Measurements from ENCODE around the gene LAMTOR5. TPM values are rescaled to one million over a fixed set of nuclear protein-coding genes. Genes with fewer than 3 reads are reported as not detected.

Gene LAMTOR5
- total RNA-seq, 2 experiments from 2014 or later, result 105 to 108 TPM

GRCh38 chr1:110430366-110430765 lies 22.9 kb upstream of the LAMTOR5 start:
- no peaks in the 10 kb centered on the region for H3K4me1 ChIP-seq (ENCODE audit: insufficient read depth, low read length)
- ChIA-PET CTCF (interaction anchor here (1.0 kb wide), 1 partner anchor 66 kb away, joined by 3 read pairs; no protein-coding TSS in a partner anchor), POLR2A (no interaction called here)
- H3K9me3 ChIP-seq (ENCODE audit: control insufficient read depth in 1 of 2, insufficient read depth in 1 of 2, low read length in 2 of 2), result no peaks in the 10 kb centered on the region
- no peaks in the 10 kb centered on the region for H3K36me3 Mint-ChIP-seq (ENCODE audit: low read depth)
- H3K4me3 ChIP-seq (ENCODE audit: low read length), result no peak overlapping the region
- ATAC-seq (ENCODE audit: poor library complexity) (no peak), DNase-seq (no peak)
- no peak overlapping the region for H3K27ac Mint-ChIP-seq
- H3K27me3 ChIP-seq (ENCODE audit: control insufficient read depth in 1 of 2, insufficient read depth in 2 of 2, low read length in 2 of 2), result peaks cover 0 to 3% of the 10 kb centered on the region in 2 experiments
- peaks cover 38% of the 10 kb centered on the region for H3K27me3 Mint-ChIP-seq
- no peak overlapping the region for H3K4me3 Mint-ChIP-seq
- intact Hi-C loops (cut with DNase I, micrococcal nuclease), result no loop called here
- no peaks in the 10 kb centered on the region for H3K36me3 ChIP-seq (ENCODE audit: insufficient read depth, low read length)
- H3K9me3 Mint-ChIP-seq, result no peaks in the 10 kb centered on the region
- no peak for TF ChIP-seq CTCF (IDR thresholded peaks at IDR 0.05)
- H3K4me1 Mint-ChIP-seq (ENCODE audit: low read depth), result no peaks in the 10 kb centered on the region
- H3K27ac ChIP-seq (ENCODE audit: low read depth in 1 of 2, low read length in 2 of 2), result no peak overlapping the region

- H3K27me3 ChIP-seq (ENCODE audit: control insufficient read depth in 1 of 2, insufficient read depth in 2 of 2, low read length in 2 of 2), result peaks cover 0 to 3% of the 10 kb centered on the region in 2 experiments
Measured at GRCh38 chr1:110428946-110429345, 21.5 kb upstream of the LAMTOR5 start.

GRCh38 chr1:110426854-110427253 lies 19.4 kb upstream of the LAMTOR5 start:
- Mint-ChIP-seq H3K4me1 (ENCODE audit: low read depth) (no peaks in the 10 kb centered on the region), H3K27ac (no peak overlapping the region), H3K9me3 (no peaks in the 10 kb centered on the region), H3K27me3 (peaks cover 26% of the 10 kb centered on the region), H3K4me3 (no peak overlapping the region), H3K36me3 (ENCODE audit: low read depth) (no peaks in the 10 kb centered on the region)
- ATAC-seq (ENCODE audit: poor library complexity), result no peak
- Histone ChIP-seq H3K36me3 (ENCODE audit: insufficient read depth, low read length) (no peaks in the 10 kb centered on the region), H3K4me3 (ENCODE audit: low read length) (no peak overlapping the region), H3K4me1 (ENCODE audit: insufficient read depth, low read length) (no peaks in the 10 kb centered on the region), H3K9me3 (ENCODE audit: control insufficient read depth in 1 of 2, insufficient read depth in 1 of 2, low read length in 2 of 2) (no peaks in the 10 kb centered on the region), H3K27ac (ENCODE audit: low read depth in 1 of 2, low read length in 2 of 2) (no peak overlapping the region), H3K27me3 (ENCODE audit: control insufficient read depth in 1 of 2, insufficient read depth in 2 of 2, low read length in 2 of 2) (peaks cover 0 to 3% of the 10 kb centered on the region in 2 experiments)
- CTCF ChIA-PET, result no interaction called here
- intact Hi-C loops (cut with DNase I, micrococcal nuclease), result no loop called here
- TF ChIP-seq CTCF (IDR thresholded peaks at IDR 0.05), result no peak
- DNase-seq, result no peak
- POLR2A ChIA-PET, result no interaction called here

More at GRCh38 chr1:110428946-110429345, 21.5 kb upstream of the LAMTOR5 start:
- ATAC-seq (ENCODE audit: poor library complexity) (no peak), DNase-seq (no peak)
- TF ChIP-seq CTCF (IDR thresholded peaks at IDR 0.05), result no peak
- H3K27me3 Mint-ChIP-seq, result peaks cover 34% of the 10 kb centered on the region
- H3K36me3 Mint-ChIP-seq (ENCODE audit: low read depth), result no peaks in the 10 kb centered on the region
- POLR2A ChIA-PET, result no interaction called here
- no peak overlapping the region for H3K4me3 Mint-ChIP-seq
- H3K27ac ChIP-seq (ENCODE audit: low read depth in 1 of 2, low read length in 2 of 2), result no peak overlapping the region
- CTCF ChIA-PET, result no interaction called here
- no peak overlapping the region for H3K27ac Mint-ChIP-seq
- no peak overlapping the region for H3K4me3 ChIP-seq (ENCODE audit: low read length)
- intact Hi-C loops (cut with DNase I, micrococcal nuclease), result no loop called here
- H3K4me1 ChIP-seq (ENCODE audit: insufficient read depth, low read length), result no peaks in the 10 kb centered on the region
- H3K36me3 ChIP-seq (ENCODE audit: insufficient read depth, low read length), result no peaks in the 10 kb centered on the region
- H3K9me3 Mint-ChIP-seq, result no peaks in the 10 kb centered on the region
- H3K4me1 Mint-ChIP-seq (ENCODE audit: low read depth), result no peaks in the 10 kb centered on the region
- no peaks in the 10 kb centered on the region for H3K9me3 ChIP-seq (ENCODE audit: control insufficient read depth in 1 of 2, insufficient read depth in 1 of 2, low read length in 2 of 2)

Measured in CD4-positive, alpha-beta T cell (primary cell).